Measurements from ENCODE around the gene SASH1. TPM values are rescaled to one million over a fixed set of nuclear protein-coding genes. Genes with fewer than 3 reads are reported as not detected.

SASH1 gene
- total and polyA plus RNA-seq, 9 of the 15 experiments (the other 6 are each of a cell fraction or from before 2014, with no cell fraction given), result 0.35 to 3.5 (median 1.6) TPM

- H3K9ac ChIP-seq (ENCODE audit: insufficient read depth in 1 of 2, low read depth in 2 of 2, low read length in 2 of 2), result no peak overlapping the region
- H3K27ac ChIP-seq (ENCODE audit: extremely low read depth, low read depth, low read length), result no peak overlapping the region
- H3K4me2 ChIP-seq (ENCODE audit: insufficient read depth, low read length), result no peak overlapping the region
- no peak for TF ChIP-seq ZNF695 (CRISPR knock-in tag; IDR thresholded peaks at IDR 0.05)
- no peak for TF ChIP-seq HDGF (IDR thresholded peaks at IDR 0.05)
- no peak for TF ChIP-seq ARID1B (IDR thresholded peaks at IDR 0.05)
- TF ChIP-seq ZFX (CRISPR knock-in tag; IDR thresholded peaks at IDR 0.05), result no peak
- TF ChIP-seq MIER1 (IDR thresholded peaks at IDR 0.05; ENCODE audit: low read depth), result no peak
- TF ChIP-seq MED1 (CRISPR knock-in tag; IDR thresholded peaks at IDR 0.05; ENCODE audit: borderline replicate concordance), result no peak
- no peak for TF ChIP-seq ZNF3 (CRISPR knock-in tag; IDR thresholded peaks at IDR 0.05)
- no peak for TF ChIP-seq IFI16 (CRISPR knock-in tag; IDR thresholded peaks at IDR 0.05)
- TF ChIP-seq ZNF24 (IDR thresholded peaks at IDR 0.05), result no peak
- TF ChIP-seq SMARCA5 (IDR thresholded peaks at IDR 0.05), result no peak
- no peak for TF ChIP-seq TEAD4 (IDR thresholded peaks at IDR 0.05; ENCODE audit: low read length)
- TF ChIP-seq TEAD4 (CRISPR knock-in tag; IDR thresholded peaks at IDR 0.05; ENCODE audit: borderline replicate concordance), result no peak
- TF ChIP-seq SRSF1 (IDR thresholded peaks at IDR 0.05; ENCODE audit: low read depth, low read length), result no peak
- no peak for TF ChIP-seq SMC3 (conservative IDR thresholded peaks at IDR 0.05; ENCODE audit: insufficient read depth, low read depth, low read length)
- intact Hi-C loops (cut with micrococcal nuclease) (no loop called here), in situ Hi-C loops (cut with MboI) (no loop called here)
- no peak overlapping the region for H3K4me3 ChIP-seq
- H3K36me3 ChIP-seq (ENCODE audit: control insufficient read depth, insufficient read depth, low read length), result no peaks in the 10 kb centered on the region
- H3K4me1 ChIP-seq (replicated peaks in 1 of 2; ENCODE audit: control insufficient read depth in 2 of 2, insufficient read depth in 2 of 2, low read length in 2 of 2), result no peaks in the 10 kb centered on the region
- no peaks in the 10 kb centered on the region for H3K79me2 ChIP-seq (ENCODE audit: control insufficient read depth, insufficient read depth, low read length)
- no peak for FAIRE-seq
- H3K27me3 ChIP-seq (ENCODE audit: control insufficient read depth in 2 of 2, insufficient read depth in 2 of 2, low read length in 2 of 2), result peaks cover 11 to 21% of the 10 kb centered on the region in 2 experiments; a peak in 3 of 5 replicates
- no peak for DNase-seq (ENCODE audit: extremely low read depth in 1 of 4, low spot score in 3 of 4)
- H4K20me1 ChIP-seq (replicated peaks; ENCODE audit: control insufficient read depth, insufficient read depth, low read length), result no peaks in the 10 kb centered on the region
- H2AFZ ChIP-seq (ENCODE audit: low read depth, low read length), result no peak overlapping the region
- H3K9me3 ChIP-seq (replicated peaks; ENCODE audit: control insufficient read depth, insufficient read depth, low read depth, low read length), result no peaks in the 10 kb centered on the region
- BruUV-seq (replicated peaks), result no TSS peak
- ATAC-seq, result no peak
- H3K9me1 ChIP-seq (ENCODE audit: control insufficient read depth, insufficient read depth, low read length), result no peaks in the 10 kb centered on the region
- POLR2A ChIA-PET, result no interaction called here
- under 1% methylated on average over 9 of the region's 9 CpGs for WGBS (ENCODE audit: insufficient coverage, low coverage, missing lambda C conversion rate)
- CTCF ChIA-PET (ENCODE audit: low intra/inter-chr PET ratio), result no interaction called here
These were observed 81.1 kb downstream of the SASH1 start for GRCh38 chr6:148423601-148424270.
